Lower leg skin (tissue), 3 donors: Measurements from ENCODE around the gene TPO.

Source experiments
- POLR2A ChIP-seq, 2 donors: fragments of 450-650 bp; IDR thresholded peaks; one replicate each; pipeline ENCODE4 v1.6.1; 2016 to 2017; ENCODE audit warnings: antibody characterized with exemption in 2 of 2, mild to moderate bottlenecking in 1 of 2, moderate library complexity in 1 of 2
- TF ChIP-seq, protein P1 (sequence below), 3 donors: fragments of 450-650 bp; IDR thresholded peaks; one replicate each; pipeline ENCODE4 v1.5.1; 2016; ENCODE audit warnings: antibody characterized with exemption in 3 of 3, mild to moderate bottlenecking in 3 of 3, moderate library complexity in 2 of 3

- TF ChIP-seq, protein P1, sequence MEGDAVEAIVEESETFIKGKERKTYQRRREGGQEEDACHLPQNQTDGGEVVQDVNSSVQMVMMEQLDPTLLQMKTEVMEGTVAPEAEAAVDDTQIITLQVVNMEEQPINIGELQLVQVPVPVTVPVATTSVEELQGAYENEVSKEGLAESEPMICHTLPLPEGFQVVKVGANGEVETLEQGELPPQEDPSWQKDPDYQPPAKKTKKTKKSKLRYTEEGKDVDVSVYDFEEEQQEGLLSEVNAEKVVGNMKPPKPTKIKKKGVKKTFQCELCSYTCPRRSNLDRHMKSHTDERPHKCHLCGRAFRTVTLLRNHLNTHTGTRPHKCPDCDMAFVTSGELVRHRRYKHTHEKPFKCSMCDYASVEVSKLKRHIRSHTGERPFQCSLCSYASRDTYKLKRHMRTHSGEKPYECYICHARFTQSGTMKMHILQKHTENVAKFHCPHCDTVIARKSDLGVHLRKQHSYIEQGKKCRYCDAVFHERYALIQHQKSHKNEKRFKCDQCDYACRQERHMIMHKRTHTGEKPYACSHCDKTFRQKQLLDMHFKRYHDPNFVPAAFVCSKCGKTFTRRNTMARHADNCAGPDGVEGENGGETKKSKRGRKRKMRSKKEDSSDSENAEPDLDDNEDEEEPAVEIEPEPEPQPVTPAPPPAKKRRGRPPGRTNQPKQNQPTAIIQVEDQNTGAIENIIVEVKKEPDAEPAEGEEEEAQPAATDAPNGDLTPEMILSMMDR (IDR thresholded peaks at IDR 0.05), result no peak
- TF ChIP-seq POLR2A (IDR thresholded peaks at IDR 0.05), result no peak
Observed at GRCh38 chr2:1509271-1510065, 96.2 kb downstream of the TPO start.
